Neural progenitor cell (in vitro differentiated cells): ENCODE data around the gene CTNNAL1. TPM values are rescaled to one million over a fixed set of nuclear protein-coding genes. Genes with fewer than 3 reads are reported as not detected.

ENCODE experiments used
- DNase-seq: peaks from one replicate; pipeline ENCODE4 v3.0.0-alpha.2; 2016; ENCODE audit warnings: low spot score
- H2AFZ ChIP-seq: fragments of 200-600 bp; sonication (generic); replicated peaks from 2 replicates; pipeline ENCODE4 v1.6.1; 2016; ENCODE audit warnings: antibody characterized with exemption
- H3F3A ChIP-seq: fragments of 200-600 bp; sonication (generic); 2 replicates; pipeline ENCODE4 v1.6.1; 2016; ENCODE audit warnings: antibody characterized with exemption, low read depth
- H3K27ac ChIP-seq: fragments of 200-600 bp; sonication (generic); 2 replicates; pipeline ENCODE4 v1.5.1; 2016; ENCODE audit warnings: mild to moderate bottlenecking
- H3K27me3 ChIP-seq: fragments of 200-600 bp; sonication (generic); 2 replicates; pipeline ENCODE4 v1.6.1; 2016; ENCODE audit warnings: mild to moderate bottlenecking, moderate library complexity
- H3K36me3 ChIP-seq: fragments of 200-600 bp; sonication (generic); 2 replicates; pipeline ENCODE4 v1.5.1; 2016
- H3K4me1 ChIP-seq: fragments of 200-600 bp; sonication (generic); 2 replicates; pipeline ENCODE4 v1.6.1; 2016; ENCODE audit warnings: mixed run types
- H3K4me2 ChIP-seq: fragments of 200-600 bp; sonication (generic); 2 replicates; pipeline ENCODE4 v1.6.1; 2016
- H3K4me3 ChIP-seq: fragments of 200-600 bp; sonication (generic); 2 replicates; pipeline ENCODE4 v1.5.1; 2016
- H3K79me2 ChIP-seq: fragments of 200-600 bp; sonication (generic); 2 replicates; pipeline ENCODE4 v1.6.1; 2016; ENCODE audit warnings: low read depth
- H3K9ac ChIP-seq: fragments of 200-600 bp; sonication (generic); 2 replicates; pipeline ENCODE4 v1.6.1; 2016
- H3K9me3 ChIP-seq: fragments of 200-600 bp; sonication (generic); 2 replicates; pipeline ENCODE4 v1.5.1; 2016; ENCODE audit warnings: low read depth
- H4K20me1 ChIP-seq: fragments of 200-600 bp; sonication (generic); 2 replicates; pipeline ENCODE4 v1.6.1; 2016; ENCODE audit warnings: low read depth
- H3K27ac Mint-ChIP-seq: 3 replicates; pipeline ENCODE4 v1.8.0; 2021; ENCODE audit warnings: mixed read lengths
- H3K27me3 Mint-ChIP-seq: 2 replicates; pipeline ENCODE4 v1.8.0; 2022; ENCODE audit warnings: low read depth, mild to moderate bottlenecking, inconsistent platforms, moderate library complexity, mixed read lengths; ENCODE audit not compliant: insufficient read depth
- H3K36me3 Mint-ChIP-seq: 3 replicates; pipeline ENCODE4 v1.8.0; 2021; ENCODE audit warnings: mixed read lengths
- H3K4me1 Mint-ChIP-seq: 3 replicates; pipeline ENCODE4 v1.8.0; 2021; ENCODE audit warnings: mixed read lengths
- H3K4me3 Mint-ChIP-seq: 3 replicates; pipeline ENCODE4 v1.8.0; 2021; ENCODE audit warnings: mild to moderate bottlenecking, moderate library complexity, mixed read lengths
- H3K9me3 Mint-ChIP-seq: 3 replicates; pipeline ENCODE4 v1.8.0; 2020; ENCODE audit warnings: mixed read lengths
- EZH2 ChIP-seq: fragments of 200-600 bp; sonication (generic); IDR thresholded peaks from 2 replicates; pipeline ENCODE4 v1.6.1; 2017; ENCODE audit warnings: antibody characterized with exemption, mild to moderate bottlenecking, moderate library complexity
- EZH2phosphoT487 ChIP-seq: fragments of 200-600 bp; sonication (generic); IDR thresholded peaks from 2 replicates; pipeline ENCODE4 v1.6.1; 2017; ENCODE audit warnings: antibody characterized with exemption
- microRNA counts: library from miRNA; unstranded; fragments of <30 nt; microRNA quantifications from one replicate; lab custom pipeline; 2016
- microRNA-seq: library from miRNA; unstranded; fragments of <30 nt; microRNA quantifications from one replicate; pipeline ENCODE4, GENCODE V29; 2016
- small RNA-seq: library from RNA; depleted of rRNA; stranded (forward); fragments of <200 nt; gene quantifications from one replicate; pipeline ENCODE3, GENCODE V24; 2015
- total RNA-seq: library from RNA; depleted of rRNA; stranded (reverse); fragments of >200 nt; gene quantifications from 2 replicates; pipeline ENCODE4 v1.2.3, GENCODE V29; 2015; ENCODE audit warnings: low replicate concordance
- TF ChIP-seq, protein P1 (sequence below): fragments of 200-600 bp; sonication (generic); IDR thresholded peaks from 2 replicates; pipeline ENCODE4 v1.5.1; 2017; ENCODE audit warnings: antibody characterized with exemption, mild to moderate bottlenecking

CTNNAL1 gene
- total RNA-seq, 1 donor from 2014 or later, result 156 TPM

DNA sequence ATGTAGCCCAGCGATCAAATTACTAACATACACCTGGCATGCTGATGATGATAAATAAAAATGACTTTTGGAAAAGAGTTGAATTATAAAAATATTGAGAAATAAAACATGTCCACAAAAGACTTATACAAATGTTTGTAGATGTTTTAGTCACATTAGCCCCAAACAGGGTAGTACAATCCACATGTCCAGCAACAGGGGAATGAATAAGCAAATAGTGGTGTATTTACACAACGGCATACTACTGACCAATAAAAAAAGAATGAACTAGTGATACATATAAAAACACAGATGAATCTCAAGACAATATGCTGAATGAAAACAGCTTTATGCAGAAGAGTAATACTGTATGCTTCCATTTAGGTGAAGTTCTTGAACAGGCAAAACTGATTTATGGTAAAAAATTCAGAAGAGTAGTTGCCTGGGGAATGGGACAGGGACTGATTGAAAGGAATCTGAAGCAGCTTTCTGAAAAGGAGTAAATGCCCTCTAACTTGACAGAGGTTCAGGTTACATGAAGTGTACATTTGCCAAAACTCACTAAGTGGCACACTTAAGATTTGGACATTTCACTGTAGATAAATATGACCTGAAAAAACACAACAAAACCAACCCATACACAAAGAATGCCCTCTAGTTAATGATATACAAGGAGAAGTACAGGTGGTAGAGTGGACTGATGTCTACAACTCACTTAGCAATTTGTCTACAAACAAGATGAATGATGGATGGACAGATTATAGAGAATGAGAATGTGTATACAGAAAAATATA is 115.8 kb downstream of the CTNNAL1 start:
- Histone ChIP-seq H3K27ac (no peak overlapping the region), H3F3A (no peaks in the 10 kb centered on the region), H3K4me2 (no peak overlapping the region), H3K36me3 (peaks cover 9% of the 10 kb centered on the region), H3K9ac (no peak overlapping the region), H3K9me3 (no peaks in the 10 kb centered on the region), H3K27me3 (no peaks in the 10 kb centered on the region), H2AFZ (no peak overlapping the region), H3K4me3 (no peak overlapping the region), H3K4me1 (no peaks in the 10 kb centered on the region), H4K20me1 (no peaks in the 10 kb centered on the region), H3K79me2 (no peaks in the 10 kb centered on the region)
- Mint-ChIP-seq H3K27ac (no peak overlapping the region), H3K9me3 (no peaks in the 10 kb centered on the region), H3K36me3 (peaks cover 33% of the 10 kb centered on the region), H3K4me1 (no peaks in the 10 kb centered on the region), H3K27me3 (no peaks in the 10 kb centered on the region), H3K4me3 (no peak overlapping the region)
- TF ChIP-seq EZH2, result no peak
- TF ChIP-seq, protein P1, sequence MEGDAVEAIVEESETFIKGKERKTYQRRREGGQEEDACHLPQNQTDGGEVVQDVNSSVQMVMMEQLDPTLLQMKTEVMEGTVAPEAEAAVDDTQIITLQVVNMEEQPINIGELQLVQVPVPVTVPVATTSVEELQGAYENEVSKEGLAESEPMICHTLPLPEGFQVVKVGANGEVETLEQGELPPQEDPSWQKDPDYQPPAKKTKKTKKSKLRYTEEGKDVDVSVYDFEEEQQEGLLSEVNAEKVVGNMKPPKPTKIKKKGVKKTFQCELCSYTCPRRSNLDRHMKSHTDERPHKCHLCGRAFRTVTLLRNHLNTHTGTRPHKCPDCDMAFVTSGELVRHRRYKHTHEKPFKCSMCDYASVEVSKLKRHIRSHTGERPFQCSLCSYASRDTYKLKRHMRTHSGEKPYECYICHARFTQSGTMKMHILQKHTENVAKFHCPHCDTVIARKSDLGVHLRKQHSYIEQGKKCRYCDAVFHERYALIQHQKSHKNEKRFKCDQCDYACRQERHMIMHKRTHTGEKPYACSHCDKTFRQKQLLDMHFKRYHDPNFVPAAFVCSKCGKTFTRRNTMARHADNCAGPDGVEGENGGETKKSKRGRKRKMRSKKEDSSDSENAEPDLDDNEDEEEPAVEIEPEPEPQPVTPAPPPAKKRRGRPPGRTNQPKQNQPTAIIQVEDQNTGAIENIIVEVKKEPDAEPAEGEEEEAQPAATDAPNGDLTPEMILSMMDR, result no peak
- no peak for TF ChIP-seq EZH2phosphoT487
- DNase-seq, result no peak

GRCh38 chr9:108894225-108894997 is 118.9 kb downstream of the CTNNAL1 start:
- DNase-seq, result no peak
- Histone ChIP-seq H2AFZ (no peak overlapping the region), H3K4me3 (no peak overlapping the region), H3K4me1 (no peaks in the 10 kb centered on the region), H3K4me2 (no peak overlapping the region), H3F3A (no peaks in the 10 kb centered on the region), H3K9me3 (no peaks in the 10 kb centered on the region), H3K27me3 (no peaks in the 10 kb centered on the region), H3K27ac (no peak overlapping the region), H3K9ac (no peak overlapping the region), H3K79me2 (no peaks in the 10 kb centered on the region), H3K36me3 (peaks cover 9% of the 10 kb centered on the region), H4K20me1 (no peaks in the 10 kb centered on the region)
- no peak overlapping the region for H3K4me3 Mint-ChIP-seq
- H3K27ac Mint-ChIP-seq, result no peak overlapping the region
- H3K9me3 Mint-ChIP-seq, result no peaks in the 10 kb centered on the region
- H3K27me3 Mint-ChIP-seq, result no peaks in the 10 kb centered on the region
- TF ChIP-seq, protein P1, result no peak
- TF ChIP-seq EZH2 (no peak), EZH2phosphoT487 (no peak)
- no peaks in the 10 kb centered on the region for H3K4me1 Mint-ChIP-seq
- peaks cover 46% of the 10 kb centered on the region for H3K36me3 Mint-ChIP-seq

MicroRNAs within 50 kb of the gene (microRNA counts, 767-probe panel; counts per million panel counts)
- microRNA hsa-miR-32-5p (lab: Ali Mortazavi, UCI), result 7,802 counts per million, percentile 94 among the panel's probes with 10 or more counts

Small RNA genes lying within 50 kb of the gene (microRNA-seq; reads per million reads assigned to microRNA genes)
- 196 reads per million, percentile 81 among the genes with 10 or more reads in this experiment for gene MIR32

Small RNA genes lying within 50 kb of the gene (small RNA-seq; reads per million reads assigned to genes)
- gene MIR32 (0.18 reads per million), gene RF00019 (not detected)

Other genes starting within 250 kb of the CTNNAL1 start
- gene ACTL7B, start 157.5 kb downstream of the CTNNAL1 start, total RNA-seq, result not detected in 2 replicates
- gene ACTL7A, start 151.2 kb downstream of the CTNNAL1 start, total RNA-seq, result not detected in 2 replicates
- 42.8 and 97.2 TPM in 2 replicates for gene ELP1, start 79.4 kb downstream of the CTNNAL1 start, total RNA-seq
- 13.1 and 20.4 TPM in 2 replicates for gene ABITRAM, start 79.1 kb downstream of the CTNNAL1 start, total RNA-seq
- gene TMEM245, start 106.4 kb upstream of the CTNNAL1 start, total RNA-seq, result 65.9 and 85.3 TPM in 2 replicates
- 4.3 and 13.3 TPM in 2 replicates for gene FRRS1L, start 153.8 kb upstream of the CTNNAL1 start, total RNA-seq